Activated naive CD8-positive, alpha-beta T cell treated with anti-CD3 and anti-CD28 coated beads, Interleukin-2, amount 10 ng/mL, durations not matched to agents 7 days and 5 days (primary cell): Measurements from ENCODE around the gene SLC6A18. TPM values are rescaled to one million over a fixed set of nuclear protein-coding genes. Genes with fewer than 3 reads are reported as not detected.
"Not testable (repeated sequence)": the region's sequence is repeated elsewhere in the genome, so short reads cannot be mapped to it uniquely, and the experiment has no call there.

Experiments used
- ATAC-seq: fragments of 150-1000 bp; cut with Tn5 transposase; one replicate; pipeline ENCODE4 v1.10.0; 2021; ENCODE audit warnings: low read depth, moderate library complexity
- POLR2A ChIA-PET: fragments of 350-600 bp; sonication (Branson Sonifier 250); formaldehyde crosslinking; loops from one replicate; lab custom pipeline; 2021; ENCODE audit warnings: antibody characterized with exemption; lab: Charles Lee
- DNase-seq: peaks from one replicate; pipeline ENCODE4 v3.0.0; 2021
- H3K27ac Mint-ChIP-seq: one replicate; pipeline ENCODE4 v1.8.0; 2022; ENCODE audit warnings: mild to moderate bottlenecking, mixed read lengths
- H3K27me3 Mint-ChIP-seq: one replicate; pipeline ENCODE4 v1.8.0; 2022; ENCODE audit warnings: mild to moderate bottlenecking, moderate library complexity, mixed read lengths
- H3K36me3 Mint-ChIP-seq: one replicate; pipeline ENCODE4 v1.8.0; 2021; ENCODE audit warnings: mild to moderate bottlenecking, mixed read lengths
- H3K4me1 Mint-ChIP-seq: one replicate; pipeline ENCODE4 v1.8.0; 2021; ENCODE audit warnings: mixed read lengths
- H3K4me3 Mint-ChIP-seq: one replicate; pipeline ENCODE4 v1.8.0; 2022; ENCODE audit warnings: mild to moderate bottlenecking, moderate library complexity, mixed read lengths
- H3K9me3 Mint-ChIP-seq: one replicate; pipeline ENCODE4 v1.8.0; 2021; ENCODE audit warnings: mixed read lengths
- total RNA-seq, 2 experiments: library from RNA; stranded (reverse); gene quantifications; one replicate each; pipeline ENCODE4 v1.2.3, GENCODE V29; 2021

The SLC6A18 gene
- total RNA-seq, 2 experiments from 2014 or later: not detected

DNA sequence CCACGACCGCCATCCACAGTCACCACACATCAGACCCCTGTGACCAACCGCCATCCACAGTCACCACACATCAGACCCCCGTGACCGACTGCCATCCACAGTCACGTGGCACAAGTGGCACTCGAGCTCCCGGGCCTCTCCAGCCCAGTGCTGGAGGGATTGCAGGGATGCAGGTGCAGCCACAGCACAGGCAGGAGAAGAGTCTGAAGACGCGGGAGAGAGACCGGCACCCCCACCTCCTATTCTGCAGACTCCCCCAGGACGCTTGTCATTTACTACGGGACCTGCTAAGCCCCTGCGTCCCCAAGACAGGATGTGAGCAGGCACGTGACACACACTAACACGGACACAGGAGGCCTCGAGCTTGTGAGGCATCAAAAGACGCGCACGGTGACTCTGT, 48.6 kb downstream of the SLC6A18 start:
- Mint-ChIP-seq H3K4me3 (no peak overlapping the region), H3K36me3 (peaks cover 3% of the 10 kb centered on the region), H3K9me3 (peaks cover 7% of the 10 kb centered on the region), H3K27ac (peak overlapping the region; percentile 20), H3K4me1 (peaks cover 4% of the 10 kb centered on the region), H3K27me3 (peaks cover 6% of the 10 kb centered on the region)
- ATAC-seq: no peak
- DNase-seq: no peak
- POLR2A ChIA-PET: no interaction called here

DNA sequence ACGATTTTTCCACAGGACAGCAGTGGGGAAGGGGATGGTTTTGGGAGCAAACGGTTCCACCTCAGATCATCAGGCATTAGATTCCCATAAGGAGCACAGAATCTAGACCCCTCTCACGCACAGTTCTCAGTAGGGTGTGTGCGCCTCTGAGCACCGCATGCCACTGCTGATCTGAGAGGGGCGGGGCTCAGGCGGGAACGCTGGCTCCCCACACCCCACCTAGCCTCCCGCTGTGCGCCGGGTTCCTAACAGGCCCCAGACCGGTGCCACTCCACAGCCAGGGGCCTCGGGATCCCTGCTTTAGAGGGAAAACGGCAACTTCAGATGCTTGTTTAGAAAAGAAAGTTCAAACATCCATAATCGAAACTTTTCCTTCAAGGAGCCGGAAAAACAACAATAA, 49.3 kb downstream of the SLC6A18 start:
- Mint-ChIP-seq H3K27me3 (peaks cover 3% of the 10 kb centered on the region), H3K4me3 (no peak overlapping the region), H3K4me1 (no peaks in the 10 kb centered on the region), H3K27ac (no peak overlapping the region), H3K9me3 (peaks cover 7% of the 10 kb centered on the region), H3K36me3 (peaks cover 3% of the 10 kb centered on the region)
- POLR2A ChIA-PET: no interaction called here
- no peak for ATAC-seq
- no peak for DNase-seq

DNA sequence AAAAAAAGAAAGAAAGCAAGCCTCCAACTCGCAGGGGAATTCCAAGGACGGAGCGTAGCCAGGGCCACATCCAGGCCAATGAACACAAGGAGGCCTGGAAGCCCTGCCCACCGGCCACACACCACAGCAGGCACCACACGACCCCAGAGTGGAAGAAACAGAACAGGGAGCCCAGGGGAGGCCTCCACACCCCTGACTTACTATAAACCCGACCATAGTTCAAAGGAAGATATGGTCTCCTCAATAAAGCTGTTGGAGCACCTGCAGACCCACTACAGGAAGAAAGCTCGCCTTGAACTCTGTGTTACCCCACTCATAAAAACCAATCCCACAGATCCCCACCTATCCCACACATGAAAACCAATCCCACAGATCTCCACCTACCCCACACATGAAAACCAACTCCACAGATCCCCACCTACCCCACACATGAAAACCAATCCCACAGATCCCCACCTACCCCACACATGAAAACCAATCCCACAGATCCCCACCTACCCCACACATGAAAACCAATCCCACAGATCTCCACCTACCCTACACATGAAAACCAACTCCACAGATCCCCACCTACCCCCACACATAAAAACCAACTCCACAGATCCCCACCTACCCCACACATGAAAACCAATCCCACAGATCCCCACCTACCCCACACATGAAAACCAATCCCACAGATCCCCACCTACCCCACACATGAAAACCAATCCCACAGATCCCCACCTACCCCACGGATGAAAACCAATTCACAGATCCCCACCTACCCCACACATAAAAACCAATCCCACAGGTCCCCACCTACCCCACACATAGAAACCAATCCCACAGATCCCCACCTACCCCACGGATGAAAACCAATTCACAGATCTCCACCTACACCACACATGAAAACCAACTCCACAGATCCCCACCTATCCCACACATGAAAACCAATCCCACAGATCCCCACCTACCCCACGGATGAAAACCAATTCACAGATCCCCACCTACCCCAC, 50.5 kb downstream of the SLC6A18 start:
- H3K27ac Mint-ChIP-seq, H3K27me3 Mint-ChIP-seq, DNase-seq, POLR2A ChIA-PET, H3K4me3 Mint-ChIP-seq, ATAC-seq, H3K4me1 Mint-ChIP-seq, H3K9me3 Mint-ChIP-seq, H3K36me3 Mint-ChIP-seq: not testable (repeated sequence)

DNA sequence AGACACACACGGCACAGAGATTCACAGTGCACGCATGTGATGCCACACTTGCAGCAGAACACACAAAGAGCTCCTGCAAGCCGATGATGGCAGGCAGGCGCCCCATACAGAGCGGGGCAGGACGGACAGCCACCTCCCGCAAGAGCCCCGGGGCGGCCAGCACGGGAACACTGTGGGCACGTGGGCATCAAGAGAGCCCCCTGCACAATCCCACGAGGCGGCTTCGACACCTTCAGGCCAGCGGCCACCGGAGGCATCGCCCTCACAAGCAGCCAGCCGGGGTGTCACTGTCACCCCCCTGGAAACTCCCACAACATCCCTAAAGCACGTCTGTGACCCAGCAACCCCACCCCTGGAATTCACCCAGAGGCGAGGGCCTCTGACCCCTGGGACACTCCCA, 51.7 kb downstream of the SLC6A18 start:
- H3K36me3 Mint-ChIP-seq: peaks cover 2% of the 10 kb centered on the region
- no peak overlapping the region for H3K27ac Mint-ChIP-seq
- peaks cover 7% of the 10 kb centered on the region for H3K9me3 Mint-ChIP-seq
- POLR2A ChIA-PET: no interaction called here
- no peaks in the 10 kb centered on the region for H3K4me1 Mint-ChIP-seq
- DNase-seq (no peak), ATAC-seq (no peak)
- H3K27me3 Mint-ChIP-seq: no peaks in the 10 kb centered on the region
- H3K4me3 Mint-ChIP-seq: no peak overlapping the region

DNA sequence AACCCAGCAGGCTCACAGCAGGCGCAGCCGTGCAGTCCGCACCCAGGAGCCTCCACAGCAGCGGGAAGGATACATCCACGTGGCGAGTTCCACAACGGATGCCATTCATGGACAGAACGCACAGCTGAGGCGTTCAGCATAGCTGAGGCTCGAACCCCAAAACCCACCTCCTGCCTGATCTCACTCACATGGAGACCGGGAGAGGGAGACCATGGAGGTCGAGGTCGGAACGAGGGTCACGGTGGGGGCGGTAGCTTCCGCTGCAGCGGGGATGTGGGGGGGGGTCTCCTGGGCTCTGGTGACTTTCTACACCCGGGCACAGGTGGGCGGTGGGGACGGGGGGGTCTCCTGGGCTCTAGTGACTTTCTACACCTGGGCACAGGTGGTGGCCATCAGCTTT, 52.1 kb downstream of the SLC6A18 start:
- H3K36me3 Mint-ChIP-seq: peaks cover 2% of the 10 kb centered on the region
- no peaks in the 10 kb centered on the region for H3K4me1 Mint-ChIP-seq
- no peaks in the 10 kb centered on the region for H3K27me3 Mint-ChIP-seq
- no peak overlapping the region for H3K4me3 Mint-ChIP-seq
- ATAC-seq (no peak), DNase-seq (no peak)
- POLR2A ChIA-PET: no interaction called here
- H3K27ac Mint-ChIP-seq: no peak overlapping the region
- peaks cover 7% of the 10 kb centered on the region for H3K9me3 Mint-ChIP-seq

DNA sequence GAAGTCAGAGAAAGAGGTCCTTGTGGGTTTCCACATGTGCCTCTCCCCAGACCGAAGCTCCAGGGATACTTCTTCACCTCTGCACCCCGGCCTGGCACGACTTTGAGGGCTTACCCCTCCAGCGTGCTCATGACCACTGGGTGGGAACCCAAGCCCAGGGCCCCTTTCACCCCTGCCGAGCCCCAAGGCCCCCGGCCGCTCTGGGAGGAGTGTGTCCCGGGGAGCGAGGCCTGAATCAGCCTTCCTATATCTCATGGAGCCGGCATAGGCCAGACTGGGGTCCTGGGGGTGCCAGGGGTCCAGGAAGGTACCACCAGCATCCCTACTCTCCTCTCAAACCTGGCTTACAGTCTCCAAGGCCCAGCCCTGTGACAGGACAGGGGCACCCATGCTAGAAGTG, 52.6 kb downstream of the SLC6A18 start:
- H3K27ac Mint-ChIP-seq: no peak overlapping the region
- peaks cover 7% of the 10 kb centered on the region for H3K9me3 Mint-ChIP-seq
- POLR2A ChIA-PET: no interaction called here
- DNase-seq (no peak), ATAC-seq (no peak)
- no peaks in the 10 kb centered on the region for H3K27me3 Mint-ChIP-seq
- H3K36me3 Mint-ChIP-seq: peaks cover 2% of the 10 kb centered on the region
- no peaks in the 10 kb centered on the region for H3K4me1 Mint-ChIP-seq
- no peak overlapping the region for H3K4me3 Mint-ChIP-seq

DNA sequence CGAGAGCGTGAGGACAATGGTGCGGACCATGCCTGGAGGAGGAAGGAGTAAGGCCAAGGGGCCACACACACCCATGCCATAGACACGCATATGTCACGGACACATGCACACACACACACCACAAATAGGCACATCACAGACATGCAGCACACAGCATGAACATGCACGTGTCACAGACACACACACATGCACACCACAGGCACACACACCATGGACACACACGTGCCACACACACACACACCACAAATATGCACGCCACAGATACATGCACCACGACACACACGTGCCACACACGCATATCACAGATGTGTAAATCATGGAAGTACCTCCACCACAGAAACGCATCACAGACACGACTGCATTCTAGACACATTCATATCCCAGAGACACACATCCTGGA, 53.0 kb downstream of the SLC6A18 start:
- H3K4me1 Mint-ChIP-seq: no peaks in the 10 kb centered on the region
- peaks cover 7% of the 10 kb centered on the region for H3K9me3 Mint-ChIP-seq
- H3K36me3 Mint-ChIP-seq: peaks cover 2% of the 10 kb centered on the region
- POLR2A ChIA-PET: no interaction called here
- no peak for DNase-seq
- H3K4me3 Mint-ChIP-seq: no peak overlapping the region
- no peak for ATAC-seq
- H3K27me3 Mint-ChIP-seq: no peaks in the 10 kb centered on the region
- H3K27ac Mint-ChIP-seq: no peak overlapping the region

DNA sequence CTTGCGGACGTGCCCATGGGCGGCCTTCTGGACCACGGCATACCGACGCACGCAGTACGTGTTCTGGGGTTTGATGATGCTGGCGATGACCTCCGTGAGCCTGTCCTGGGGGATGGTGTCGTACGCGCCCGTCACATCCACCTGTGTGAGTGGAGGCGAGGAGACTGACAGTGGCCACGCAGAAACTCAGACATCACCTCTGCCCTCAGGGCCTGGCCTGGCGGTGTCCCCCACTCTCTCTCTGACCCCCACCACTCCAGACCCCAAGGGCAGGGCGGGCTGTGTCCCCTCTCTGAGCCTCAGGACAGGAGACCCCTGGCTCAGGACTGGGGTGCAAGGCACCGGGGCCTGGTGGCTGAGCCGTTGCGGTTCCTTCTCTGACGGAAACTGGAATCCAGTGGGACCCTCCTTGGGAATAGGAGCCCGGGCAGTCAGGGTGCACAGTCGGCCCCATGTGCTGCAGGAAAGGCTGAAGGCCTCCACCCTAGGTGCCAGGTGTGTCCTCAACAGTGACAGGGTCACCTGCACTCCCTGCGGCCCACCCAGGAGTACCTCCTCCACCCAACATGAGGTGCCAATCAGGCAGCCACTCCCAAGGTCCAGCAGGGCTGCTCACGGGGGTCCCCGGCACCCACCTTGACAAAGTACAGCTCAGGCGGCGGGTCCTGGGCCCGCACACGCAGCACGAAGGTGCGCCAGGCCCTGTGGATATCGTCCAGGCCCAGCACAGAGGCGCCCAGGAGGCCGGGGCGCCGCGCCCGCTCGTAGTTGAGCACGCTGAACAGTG, 53.7 kb downstream of the SLC6A18 start:
- DNase-seq (no peak), ATAC-seq (no peak)
- no peaks in the 10 kb centered on the region for H3K4me1 Mint-ChIP-seq
- peaks cover 6% of the 10 kb centered on the region for H3K9me3 Mint-ChIP-seq
- no peak overlapping the region for H3K27ac Mint-ChIP-seq
- H3K27me3 Mint-ChIP-seq: no peaks in the 10 kb centered on the region
- no peak overlapping the region for H3K4me3 Mint-ChIP-seq
- POLR2A ChIA-PET: no interaction called here
- H3K36me3 Mint-ChIP-seq: peaks cover 2% of the 10 kb centered on the region

DNA sequence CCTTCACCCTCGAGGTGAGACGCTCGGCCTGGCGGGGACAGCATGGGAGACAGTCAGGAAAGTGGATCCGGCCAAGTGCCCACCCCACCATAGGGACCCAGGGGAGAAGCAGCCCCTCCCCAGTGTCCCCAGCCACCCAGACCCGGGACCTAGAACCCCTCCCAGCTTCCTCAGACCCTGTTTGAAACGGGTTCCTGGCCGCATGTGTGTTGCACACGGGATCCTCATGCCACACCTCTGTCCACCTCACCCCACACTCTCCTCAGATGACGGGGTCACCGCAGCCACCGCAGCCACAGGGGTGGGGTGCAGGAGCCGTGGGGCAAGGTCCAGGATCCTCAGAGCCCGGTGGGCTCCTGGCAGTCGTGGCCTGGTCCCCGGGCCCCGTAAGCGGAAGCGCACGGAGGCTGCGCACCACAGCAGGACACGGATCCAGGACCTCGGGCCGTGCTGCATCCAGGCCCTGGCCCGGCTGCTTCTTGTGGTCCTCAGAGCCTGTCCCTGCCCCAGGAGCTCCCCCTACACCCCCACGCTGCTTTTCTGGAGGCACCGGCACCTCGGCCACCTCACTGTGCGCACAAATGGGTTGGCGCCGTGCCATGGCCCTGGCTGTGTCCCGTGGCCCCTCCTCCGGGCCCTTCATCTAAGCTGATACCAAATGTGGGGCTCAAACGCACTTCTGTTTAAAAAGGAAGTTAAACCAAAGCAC, 54.4 kb downstream of the SLC6A18 start:
- Mint-ChIP-seq H3K9me3 (peaks cover 6% of the 10 kb centered on the region), H3K36me3 (peaks cover 2% of the 10 kb centered on the region), H3K4me1 (no peaks in the 10 kb centered on the region), H3K4me3 (no peak overlapping the region), H3K27me3 (no peaks in the 10 kb centered on the region), H3K27ac (no peak overlapping the region)
- POLR2A ChIA-PET: no interaction called here
- DNase-seq (no peak), ATAC-seq (no peak)

DNA sequence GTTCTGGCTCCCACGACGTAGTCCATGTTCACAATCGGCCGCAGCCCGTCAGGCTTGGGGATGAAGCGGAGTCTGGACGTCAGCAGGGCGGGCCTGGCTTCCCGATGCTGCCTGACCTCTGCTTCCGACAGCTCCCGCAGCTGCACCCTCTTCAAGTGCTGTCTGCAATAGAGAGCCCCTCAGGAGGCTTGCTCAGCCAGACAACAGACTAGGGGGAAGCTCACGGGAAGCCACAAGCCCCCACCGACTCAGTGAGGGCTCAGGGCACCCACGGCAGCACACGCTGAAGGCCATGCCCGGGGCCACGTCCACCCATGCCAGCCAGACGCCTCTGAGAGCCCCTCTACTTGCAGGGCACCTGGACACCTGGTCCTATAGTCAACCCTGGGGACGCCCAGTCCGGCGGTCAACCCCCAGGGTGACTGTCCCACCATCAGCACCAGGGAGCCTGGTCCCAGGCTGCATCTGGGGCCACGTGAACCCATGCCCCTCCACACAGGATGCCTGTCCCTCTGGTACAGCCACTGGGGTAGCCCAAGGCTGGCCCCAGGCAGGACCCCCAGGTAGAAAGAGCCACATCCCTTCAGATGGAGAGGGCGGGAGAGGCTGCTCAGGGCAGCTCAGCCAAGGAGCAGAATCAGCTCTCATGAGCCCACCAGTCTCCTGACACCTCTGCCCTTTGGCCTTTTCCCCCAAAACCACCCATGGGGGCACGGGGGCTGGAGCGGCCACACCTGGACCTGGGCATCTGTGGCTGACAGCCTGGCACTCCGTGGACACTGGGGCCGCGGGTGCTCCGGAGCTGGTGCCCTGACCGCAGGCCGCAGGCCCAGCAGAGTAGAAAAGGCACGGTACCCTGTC, 55.2 kb downstream of the SLC6A18 start:
- ATAC-seq: no peak
- POLR2A ChIA-PET: no interaction called here
- no peak overlapping the region for H3K4me3 Mint-ChIP-seq

DNA sequence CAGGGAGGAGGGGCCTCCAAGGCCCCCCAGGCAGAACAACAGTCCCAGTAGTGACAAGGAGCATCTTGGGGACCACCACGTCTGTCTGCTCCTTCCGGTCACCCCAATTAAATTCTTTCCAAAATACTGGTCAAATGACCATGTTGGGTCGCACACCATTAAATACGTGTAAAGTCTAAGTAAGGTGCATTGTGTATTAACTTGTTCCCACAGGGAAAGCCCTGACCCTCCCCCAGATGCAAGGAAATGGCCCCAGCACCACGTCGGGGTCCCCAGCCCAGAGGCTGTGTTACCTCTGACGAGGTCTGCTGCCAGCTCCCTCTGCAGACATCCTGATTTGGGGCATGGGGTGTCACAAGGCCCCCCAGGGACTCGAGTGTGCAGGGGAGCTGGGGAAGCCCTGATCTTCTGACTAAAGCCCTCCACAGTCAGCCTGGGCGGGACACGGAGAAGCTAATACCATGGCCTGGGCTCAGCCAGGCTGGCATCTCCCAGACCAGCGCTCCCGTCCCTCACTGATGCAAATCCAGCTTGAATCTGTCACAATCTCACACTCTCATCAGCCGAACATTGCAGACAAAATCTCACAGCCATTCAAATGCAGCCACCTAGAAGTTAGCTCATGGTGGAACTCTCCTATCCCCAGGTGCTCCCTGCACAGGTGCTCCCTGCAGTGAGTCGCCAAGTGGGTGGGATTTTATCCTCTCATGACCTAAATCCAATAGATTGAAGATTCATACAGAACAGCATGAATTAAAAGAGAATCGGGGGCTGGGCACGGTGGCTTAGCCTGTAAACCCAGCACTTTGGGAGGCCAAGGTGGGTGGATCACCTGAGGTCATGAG, 56.1 kb downstream of the SLC6A18 start:
- Mint-ChIP-seq H3K36me3 (peaks cover 2% of the 10 kb centered on the region), H3K27ac (no peak overlapping the region), H3K4me1 (no peaks in the 10 kb centered on the region), H3K9me3 (peaks cover 4% of the 10 kb centered on the region), H3K4me3 (no peak overlapping the region), H3K27me3 (no peaks in the 10 kb centered on the region)
- no peak for ATAC-seq
- POLR2A ChIA-PET: no interaction called here
- no peak for DNase-seq

More for the DNA sequence above, 55.2 kb downstream of the SLC6A18 start:
- Mint-ChIP-seq H3K27ac (no peak overlapping the region), H3K4me1 (no peaks in the 10 kb centered on the region), H3K36me3 (peaks cover 2% of the 10 kb centered on the region), H3K27me3 (no peaks in the 10 kb centered on the region), H3K9me3 (peaks cover 4% of the 10 kb centered on the region)
- no peak for DNase-seq
